CD8-positive, alpha-beta memory T cell (primary cell): ENCODE measurements around the gene AKAP9. TPM values are rescaled to one million over a fixed set of nuclear protein-coding genes. Genes with fewer than 3 reads are reported as not detected.

Experiments
- CTCF ChIA-PET: fragments of 350-600 bp; sonication (Branson Sonifier 250); formaldehyde crosslinking; loops from one replicate; lab custom pipeline; 2021; ENCODE audit warnings: antibody characterized with exemption; lab: Charles Lee
- POLR2A ChIA-PET: fragments of 350-600 bp; sonication (Branson Sonifier 250); formaldehyde crosslinking; loops from one replicate; lab custom pipeline; 2021; ENCODE audit warnings: antibody characterized with exemption; lab: Charles Lee
- DNase-seq, 5 donors: peaks; one replicate each; pipeline versions ENCODE4 v3.0.0 to v3.0.0-alpha.2; 2020 to 2022; ENCODE audit warnings: mixed read lengths in 1 of 5
- H3K27ac ChIP-seq: one replicate; pipeline ENCODE4 v1.7.0; 2013; ENCODE audit warnings: low read depth, mild to moderate bottlenecking, low read length, moderate library complexity
- H3K27me3 ChIP-seq: 2 replicates; pipeline ENCODE4 v1.7.0; 2013; ENCODE audit warnings: low read length, mild to moderate bottlenecking; ENCODE audit not compliant: insufficient read depth, poor library complexity, severe bottlenecking
- H3K36me3 ChIP-seq: 2 replicates; pipeline ENCODE4 v1.7.0; 2013; ENCODE audit warnings: mild to moderate bottlenecking, low read length, moderate library complexity; ENCODE audit not compliant: insufficient read depth
- H3K4me1 ChIP-seq: 2 replicates; pipeline ENCODE4 v1.7.0; 2013; ENCODE audit warnings: mild to moderate bottlenecking, low read length, moderate library complexity; ENCODE audit not compliant: insufficient read depth
- H3K4me3 ChIP-seq: 2 replicates; pipeline ENCODE4 v1.7.0; 2013; ENCODE audit warnings: mild to moderate bottlenecking, low read length
- H3K9me3 ChIP-seq: 2 replicates; pipeline ENCODE4 v1.7.0; 2013; ENCODE audit warnings: mild to moderate bottlenecking, low read length
- H3K27ac Mint-ChIP-seq, 8 donors: one replicate each; pipeline ENCODE4 v1.8.0; 2020 to 2021; ENCODE audit warnings: mixed read lengths in 8 of 8, mild to moderate bottlenecking in 6 of 8, inconsistent platforms in 3 of 8, moderate library complexity in 3 of 8
- H3K27me3 Mint-ChIP-seq, 2 donors: one replicate each; pipeline ENCODE4 v1.8.0; 2020 to 2021; ENCODE audit warnings: mixed read lengths in 2 of 2, mild to moderate bottlenecking in 1 of 2, moderate library complexity in 1 of 2
- H3K36me3 Mint-ChIP-seq, 3 donors: one replicate each; pipeline ENCODE4 v1.8.0; 2020 to 2021; ENCODE audit warnings: mixed read lengths in 3 of 3, inconsistent platforms in 1 of 3, mild to moderate bottlenecking in 1 of 3
- H3K4me1 Mint-ChIP-seq, 3 donors: one replicate each; pipeline ENCODE4 v1.8.0; 2020 to 2021; ENCODE audit warnings: mixed read lengths in 3 of 3, inconsistent platforms in 1 of 3, mild to moderate bottlenecking in 1 of 3
- H3K4me3 Mint-ChIP-seq, 7 donors: one replicate each; pipeline ENCODE4 v1.8.0; 2020 to 2021; ENCODE audit warnings: mixed read lengths in 7 of 7, mild to moderate bottlenecking in 6 of 7, moderate library complexity in 4 of 7, inconsistent platforms in 2 of 7
- H3K9me3 Mint-ChIP-seq, 5 donors: one replicate each; pipeline ENCODE4 v1.8.0; 2020 to 2022; ENCODE audit warnings: mixed read lengths in 5 of 5, mild to moderate bottlenecking in 3 of 5, moderate library complexity in 2 of 5, inconsistent platforms in 1 of 5
- polyA plus RNA-seq: library from polyadenylated mRNA; unstranded; fragments of 300-500 nt; fragmentation: Illumina TruSeq; gene quantifications from one replicate; pipeline ENCODE4 v1.2.3, GENCODE V29; 2021
- total RNA-seq, 2 experiments: library from RNA; stranded (reverse); gene quantifications; one replicate each; pipeline ENCODE4 v1.2.3, GENCODE V29; 2021

The AKAP9 gene
- total and polyA plus RNA-seq, 3 experiments from 2014 or later: 34.9 to 49.2 (median 40.3) TPM

DNA sequence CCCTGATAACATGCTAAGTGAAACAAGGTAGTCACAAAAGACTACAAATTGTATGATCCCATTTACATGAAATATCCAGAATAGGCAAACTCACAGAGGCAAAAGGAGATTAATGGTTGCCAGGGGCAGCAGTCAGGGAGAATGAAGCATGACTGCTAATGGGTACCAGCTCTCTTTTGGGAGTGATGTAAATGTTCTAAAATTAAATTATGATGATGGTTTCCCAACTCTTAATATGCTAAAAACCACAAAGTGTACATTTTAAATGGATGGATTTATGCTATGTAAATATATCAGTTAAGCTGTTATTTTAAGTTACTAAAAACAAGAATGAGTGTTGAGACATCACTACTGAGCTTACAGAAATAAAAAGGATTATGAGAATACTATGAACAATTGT is 181.0 kb downstream of the AKAP9 start:
- Mint-ChIP-seq H3K4me3 (no peak overlapping the region), H3K9me3 (no peaks in the 10 kb centered on the region), H3K27ac (no peak overlapping the region), H3K27me3 (no peaks in the 10 kb centered on the region), H3K36me3 (peaks cover 21 to 63% (median 38%) of the 10 kb centered on the region in 3 donors), H3K4me1 (peaks cover 2 to 17% (median 2%) of the 10 kb centered on the region in 3 donors)
- no peak for DNase-seq
- ChIA-PET POLR2A (no interaction called here), CTCF (no interaction called here)
- H3K27ac ChIP-seq: no peak overlapping the region
- H3K27me3 ChIP-seq: no peaks in the 10 kb centered on the region
- H3K36me3 ChIP-seq: peaks cover 13% of the 10 kb centered on the region
- no peaks in the 10 kb centered on the region for H3K9me3 ChIP-seq
- H3K4me1 ChIP-seq: no peaks in the 10 kb centered on the region
- no peak overlapping the region for H3K4me3 ChIP-seq

DNA sequence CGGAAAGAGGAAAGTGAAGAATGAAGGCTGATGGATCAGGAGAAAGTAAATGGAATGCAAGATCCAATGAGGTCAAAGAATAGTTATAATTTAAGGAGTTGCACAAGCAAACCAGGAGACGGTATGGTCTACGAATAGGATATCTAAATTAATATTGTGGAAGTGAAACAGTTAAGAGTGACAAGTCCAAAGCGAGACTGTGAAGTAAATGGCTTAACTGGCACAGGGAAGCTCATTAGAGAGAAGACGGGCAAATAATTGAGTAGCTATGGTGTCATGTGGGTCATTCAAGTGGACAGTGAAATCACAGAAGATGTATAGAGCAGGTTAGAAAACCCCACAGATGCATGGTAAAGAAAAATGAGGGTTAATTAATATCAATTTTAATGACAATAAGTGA is 190.4 kb downstream of the AKAP9 start:
- Histone ChIP-seq H3K27me3 (no peaks in the 10 kb centered on the region), H3K4me1 (peaks cover 7% of the 10 kb centered on the region), H3K27ac (no peak overlapping the region), H3K36me3 (no peaks in the 10 kb centered on the region), H3K4me3 (no peak overlapping the region), H3K9me3 (no peaks in the 10 kb centered on the region)
- DNase-seq: no peak
- H3K9me3 Mint-ChIP-seq: no peaks in the 10 kb centered on the region
- H3K27me3 Mint-ChIP-seq: peaks cover 0 to 11% of the 10 kb centered on the region in 2 donors
- ChIA-PET CTCF (no interaction called here), POLR2A (no interaction called here)
- peaks cover 30 to 39% (median 37%) of the 10 kb centered on the region in 3 donors for H3K4me1 Mint-ChIP-seq
- H3K27ac Mint-ChIP-seq: peak overlapping the region in 1 of 8 donors; percentile 25
- H3K36me3 Mint-ChIP-seq: peaks cover 3 to 44% (median 15%) of the 10 kb centered on the region in 3 donors
- H3K4me3 Mint-ChIP-seq: peak overlapping the region in 1 of 7 donors; percentile 46

- no peaks in the 10 kb centered on the region for H3K9me3 Mint-ChIP-seq
- H3K27me3 Mint-ChIP-seq: peaks cover 0 to 11% of the 10 kb centered on the region in 2 donors
- no peak overlapping the region for H3K27ac Mint-ChIP-seq
- Histone ChIP-seq H3K36me3 (no peaks in the 10 kb centered on the region), H3K27me3 (no peaks in the 10 kb centered on the region), H3K27ac (no peak overlapping the region), H3K9me3 (no peaks in the 10 kb centered on the region), H3K4me1 (peaks cover 7% of the 10 kb centered on the region), H3K4me3 (no peak overlapping the region)
- H3K4me3 Mint-ChIP-seq: peak overlapping the region in 2 of 7 donors; percentile 28 to 54
- peaks cover 31 to 39% (median 37%) of the 10 kb centered on the region in 3 donors for H3K4me1 Mint-ChIP-seq
- POLR2A ChIA-PET: interaction anchor here (0.6 kb wide), 1 partner anchor 113 kb away, joined by 3 read pairs; no protein-coding TSS in a partner anchor
- no peak for DNase-seq
- CTCF ChIA-PET: interaction anchor here (0.7 kb wide), 1 partner anchor 127 kb away, joined by 3 read pairs; no protein-coding TSS in a partner anchor
- peaks cover 3 to 38% (median 15%) of the 10 kb centered on the region in 3 donors for H3K36me3 Mint-ChIP-seq
Measured at GRCh38 chr7:92131764-92132330, 191.2 kb downstream of the AKAP9 start.

DNA sequence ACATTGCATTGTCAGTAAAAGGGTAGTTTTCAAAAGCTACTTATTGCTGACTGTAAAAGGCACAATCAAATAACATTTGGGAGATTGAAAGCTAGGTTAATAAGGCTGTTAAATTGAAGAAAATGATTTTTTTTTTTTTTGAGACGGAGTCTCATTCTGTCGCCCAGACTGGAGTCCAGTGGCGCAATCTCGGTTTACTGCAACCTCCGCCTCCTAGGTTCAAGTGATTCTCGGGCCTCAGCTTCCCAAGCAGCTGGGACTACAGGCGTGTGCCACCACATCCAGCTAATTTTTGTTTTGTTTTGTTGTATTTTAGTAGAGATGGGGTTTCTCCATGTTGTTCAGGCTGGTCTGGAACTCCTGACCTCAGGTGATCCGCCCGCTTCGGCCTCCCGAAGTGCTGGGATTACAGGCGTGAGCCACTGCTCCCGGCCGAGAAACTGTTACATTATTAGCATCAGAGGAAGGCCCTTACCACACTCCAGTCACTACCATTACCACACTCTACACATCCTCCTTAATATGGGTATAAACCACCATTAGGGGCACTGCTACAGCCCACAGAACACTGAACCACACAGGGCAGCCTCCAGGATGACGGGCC is 192.6 kb downstream of the AKAP9 start:
- ChIA-PET POLR2A (interaction anchor here (0.6 to 2.3 kb wide), 4 partner anchors 46 to 314 kb away, joined by 4 to 14 read pairs (median 7); partner anchors contain the start of genes ANKIB1, GATAD1, KRIT1 and LRRD1), CTCF (interaction anchor here (1.3 to 2.3 kb wide), 4 partner anchors 46 to 315 kb away, joined by 3 to 10 read pairs (median 4); partner anchors contain the start of genes GATAD1 and LRRD1)
- H3K36me3 Mint-ChIP-seq: peaks cover under 1 to 28% (median 12%) of the 10 kb centered on the region in 3 donors
- no peaks in the 10 kb centered on the region for H3K36me3 ChIP-seq
- no peaks in the 10 kb centered on the region for H3K9me3 ChIP-seq
- no peak for DNase-seq
- H3K4me1 Mint-ChIP-seq: peaks cover 31 to 39% (median 37%) of the 10 kb centered on the region in 3 donors
- H3K27ac ChIP-seq: peak overlapping the region; percentile 95
- peak overlapping the region; percentile 89 for H3K4me3 ChIP-seq
- H3K27me3 ChIP-seq: no peaks in the 10 kb centered on the region
- H3K27ac Mint-ChIP-seq: peak overlapping the region; percentile 96 to 100 (median 99)
- H3K9me3 Mint-ChIP-seq: no peaks in the 10 kb centered on the region
- H3K4me1 ChIP-seq: peaks cover 7% of the 10 kb centered on the region
- H3K4me3 Mint-ChIP-seq: peak overlapping the region; percentile 94 to 100 (median 98)
- H3K27me3 Mint-ChIP-seq: peaks cover 0 to 11% of the 10 kb centered on the region in 2 donors

- Mint-ChIP-seq H3K4me1 (peaks cover 31 to 39% (median 37%) of the 10 kb centered on the region in 3 donors), H3K27me3 (peaks cover 0 to 11% of the 10 kb centered on the region in 2 donors), H3K36me3 (peaks cover 0 to 26% (median 12%) of the 10 kb centered on the region in 3 donors), H3K4me3 (peak overlapping the region; percentile 94 to 100 (median 98)), H3K9me3 (no peaks in the 10 kb centered on the region), H3K27ac (peak overlapping the region; percentile 96 to 100 (median 99))
- Histone ChIP-seq H3K4me3 (peak overlapping the region; percentile 89), H3K36me3 (no peaks in the 10 kb centered on the region), H3K4me1 (peaks cover 7% of the 10 kb centered on the region), H3K27me3 (no peaks in the 10 kb centered on the region), H3K27ac (peak overlapping the region; percentile 95), H3K9me3 (no peaks in the 10 kb centered on the region)
- ChIA-PET CTCF (interaction anchor here (1.3 to 2.3 kb wide), 4 partner anchors 8 to 314 kb away, joined by 3 to 10 read pairs (median 4); partner anchors contain the start of genes GATAD1 and LRRD1), POLR2A (interaction anchor here (0.9 to 2.3 kb wide), 4 partner anchors 46 to 314 kb away, joined by 4 to 14 read pairs (median 8); partner anchors contain the start of genes AKAP9, ANKIB1, GATAD1 and KRIT1)
- DNase-seq: peak; percentile 55 to 79 (median 64)
Measured at GRCh38 chr7:92133737-92134270, 193.1 kb downstream of the AKAP9 start.

GRCh38 chr7:92134271-92135051 is 193.8 kb downstream of the AKAP9 start, which contains the start of gene CYP51A1:
Gene CYP51A1 (minus strand): TSS chr7:92134477. CDS start chr7:92134364, 113 bp downstream.
- peak; percentile 89 to 97 (median 95) for DNase-seq
- H3K4me1 ChIP-seq: peaks cover 7% of the 10 kb centered on the region
- no peaks in the 10 kb centered on the region for H3K9me3 Mint-ChIP-seq
- peak within 1 kb of the TSS; percentile 95 for H3K27ac ChIP-seq
- H3K27me3 Mint-ChIP-seq: peaks cover 0 to 11% of the 10 kb centered on the region in 2 donors
- no peaks in the 10 kb centered on the region for H3K27me3 ChIP-seq
- no peaks in the 10 kb centered on the region for H3K36me3 ChIP-seq
- H3K27ac Mint-ChIP-seq: peak within 1 kb of the TSS; percentile 96 to 100 (median 99)
- H3K4me3 Mint-ChIP-seq: peak within 1 kb of the TSS; percentile 94 to 100 (median 98)
- ChIA-PET POLR2A (interaction anchor here (0.9 to 2.3 kb wide), 5 partner anchors 45 to 394 kb away, joined by 4 to 14 read pairs (median 6); partner anchors contain the start of genes AKAP9, ANKIB1, GATAD1 and KRIT1), CTCF (interaction anchor here (1.3 to 2.3 kb wide), 3 partner anchors 9 to 313 kb away, joined by 4 to 10 read pairs (median 4); partner anchors contain the start of genes GATAD1 and LRRD1)
- peaks cover 31 to 39% (median 37%) of the 10 kb centered on the region in 3 donors for H3K4me1 Mint-ChIP-seq
- peak within 1 kb of the TSS; percentile 89 for H3K4me3 ChIP-seq
- H3K36me3 Mint-ChIP-seq: peaks cover 0 to 23% (median 10%) of the 10 kb centered on the region in 3 donors
- H3K9me3 ChIP-seq: no peaks in the 10 kb centered on the region
